22Rv1 (cell line): ENCODE measurements around the gene PHB1.

ENCODE experiments used
- H3K27ac ChIP-seq: fragments of 450-650 bp; 2 replicates; pipeline ENCODE4 v1.5.1; 2017
- ZFX ChIP-seq: fragments of 450-650 bp; IDR thresholded peaks from 2 replicates; pipeline ENCODE4 v1.6.1; 2017; ENCODE audit warnings: antibody characterized with exemption, borderline replicate concordance
- TF ChIP-seq, protein P1 (sequence below): fragments of 450-650 bp; IDR thresholded peaks from 2 replicates; pipeline ENCODE4 v1.5.1; 2017; ENCODE audit warnings: mild to moderate bottlenecking

PHB1 gene

DNA sequence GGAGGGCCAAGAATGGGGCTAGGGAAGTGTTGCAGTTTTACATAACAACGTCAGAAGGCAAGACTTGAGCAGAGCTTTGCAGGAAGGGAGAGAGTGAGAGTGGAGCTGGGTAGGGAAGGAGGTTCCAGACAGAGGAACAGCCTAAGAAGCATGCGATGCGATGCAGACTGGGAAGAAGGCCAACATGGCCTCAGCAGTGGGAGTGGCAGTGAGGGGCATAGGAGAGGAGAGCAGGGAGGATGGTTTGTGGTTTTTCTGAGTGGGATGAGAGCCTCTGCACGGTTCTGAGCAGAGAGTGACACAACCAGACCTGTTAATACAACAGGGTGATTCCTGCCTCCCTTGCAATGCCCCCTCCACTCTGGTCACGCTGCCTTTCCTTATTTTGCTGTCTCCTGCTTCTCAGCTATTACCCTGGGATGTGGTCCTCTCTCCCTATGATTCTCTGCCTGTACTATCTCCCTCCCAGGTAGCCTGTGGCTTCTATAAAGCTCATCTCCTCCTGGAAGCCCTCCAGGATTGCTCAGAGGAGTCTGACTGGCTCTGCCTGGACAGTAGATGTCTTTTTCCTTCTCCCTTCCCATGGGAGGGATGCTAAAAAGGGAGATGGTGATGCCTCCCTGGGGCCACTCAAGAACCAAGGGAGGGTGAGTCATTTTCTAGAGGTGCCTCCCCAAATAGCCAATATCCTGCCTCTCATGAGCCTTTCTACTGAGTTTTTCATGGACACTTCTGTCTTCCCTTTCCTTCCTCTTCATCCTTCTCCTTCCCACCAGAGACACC is 41.7 kb upstream of the PHB1 start:
- TF ChIP-seq, protein P1, sequence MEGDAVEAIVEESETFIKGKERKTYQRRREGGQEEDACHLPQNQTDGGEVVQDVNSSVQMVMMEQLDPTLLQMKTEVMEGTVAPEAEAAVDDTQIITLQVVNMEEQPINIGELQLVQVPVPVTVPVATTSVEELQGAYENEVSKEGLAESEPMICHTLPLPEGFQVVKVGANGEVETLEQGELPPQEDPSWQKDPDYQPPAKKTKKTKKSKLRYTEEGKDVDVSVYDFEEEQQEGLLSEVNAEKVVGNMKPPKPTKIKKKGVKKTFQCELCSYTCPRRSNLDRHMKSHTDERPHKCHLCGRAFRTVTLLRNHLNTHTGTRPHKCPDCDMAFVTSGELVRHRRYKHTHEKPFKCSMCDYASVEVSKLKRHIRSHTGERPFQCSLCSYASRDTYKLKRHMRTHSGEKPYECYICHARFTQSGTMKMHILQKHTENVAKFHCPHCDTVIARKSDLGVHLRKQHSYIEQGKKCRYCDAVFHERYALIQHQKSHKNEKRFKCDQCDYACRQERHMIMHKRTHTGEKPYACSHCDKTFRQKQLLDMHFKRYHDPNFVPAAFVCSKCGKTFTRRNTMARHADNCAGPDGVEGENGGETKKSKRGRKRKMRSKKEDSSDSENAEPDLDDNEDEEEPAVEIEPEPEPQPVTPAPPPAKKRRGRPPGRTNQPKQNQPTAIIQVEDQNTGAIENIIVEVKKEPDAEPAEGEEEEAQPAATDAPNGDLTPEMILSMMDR = no peak
- TF ChIP-seq ZFX = no peak
- H3K27ac ChIP-seq = no peak overlapping the region

DNA sequence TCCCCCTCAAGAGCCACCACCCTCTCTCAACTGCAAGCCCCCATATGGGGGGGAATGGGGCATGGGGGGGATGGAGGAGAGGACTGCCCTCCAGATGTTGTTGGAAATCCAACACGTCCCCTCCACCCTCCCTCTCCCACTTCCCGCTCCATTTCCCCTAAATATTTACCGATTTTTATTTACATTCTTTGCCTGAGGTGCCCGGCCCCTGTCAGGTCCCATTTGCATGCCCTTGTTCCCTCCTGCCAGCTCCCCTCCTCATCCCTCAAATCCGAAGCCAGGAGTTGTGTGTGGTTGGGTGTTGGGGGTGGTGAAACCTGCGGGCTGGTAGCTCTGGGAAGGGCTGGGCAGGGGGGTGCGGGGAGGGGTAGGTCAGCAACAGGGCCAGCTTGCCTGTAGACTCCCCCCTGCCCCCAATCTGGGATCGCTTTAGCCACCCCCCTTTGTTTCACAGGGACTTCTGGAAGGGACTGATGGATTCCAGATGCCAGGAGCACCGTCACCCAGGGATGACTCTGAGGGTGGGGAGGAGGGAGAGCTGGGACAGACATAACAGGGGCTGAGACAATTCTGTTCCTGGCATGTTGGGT is 40.7 kb upstream of the PHB1 start:
- no peak overlapping the region for H3K27ac ChIP-seq
- no peak for TF ChIP-seq ZFX
- TF ChIP-seq, protein P1 = no peak

DNA sequence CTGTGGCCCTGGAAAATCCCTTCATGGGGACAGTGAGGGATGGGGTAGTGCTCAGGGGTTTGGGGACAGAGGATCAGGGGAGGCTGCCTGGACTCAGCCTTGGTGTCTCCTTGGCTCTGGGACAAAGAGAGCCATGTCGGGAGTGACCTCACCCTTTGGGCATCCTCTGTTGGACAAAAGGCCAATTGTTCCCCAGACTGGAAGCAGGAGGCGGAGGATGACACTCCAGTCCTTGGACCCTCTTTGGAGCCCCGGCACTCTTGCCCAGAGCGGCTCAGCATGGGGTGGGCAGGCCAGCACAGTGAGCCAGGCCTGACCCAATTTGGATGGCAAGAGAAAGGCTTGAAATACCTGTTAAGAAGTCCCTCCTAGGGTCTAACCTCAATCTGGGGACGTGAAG is 39.4 kb upstream of the PHB1 start:
- H3K27ac ChIP-seq = no peak overlapping the region
- TF ChIP-seq, protein P1 = no peak
- TF ChIP-seq ZFX = no peak

DNA sequence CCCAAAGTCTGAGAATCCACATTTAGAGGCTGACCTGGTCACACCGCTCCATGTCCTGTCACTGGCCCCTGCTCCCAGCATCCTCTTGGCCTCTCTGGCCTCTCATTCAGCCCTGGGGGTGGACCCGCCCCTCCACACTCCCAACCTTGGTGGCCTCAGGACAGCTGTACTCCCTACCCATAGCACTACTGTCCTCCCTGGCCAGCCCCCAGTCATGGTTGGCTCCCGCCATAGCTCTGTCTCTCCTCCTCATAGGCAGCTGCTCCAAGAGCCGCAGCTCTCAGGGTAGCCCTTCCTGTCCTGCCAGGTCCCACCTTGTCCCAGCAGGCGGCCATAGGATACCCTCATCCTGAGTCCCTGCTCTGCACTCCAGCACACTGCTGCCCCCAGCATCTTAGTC is 38.0 kb upstream of the PHB1 start:
- TF ChIP-seq, protein P1 = no peak
- TF ChIP-seq ZFX = no peak
- H3K27ac ChIP-seq = no peak overlapping the region

DNA sequence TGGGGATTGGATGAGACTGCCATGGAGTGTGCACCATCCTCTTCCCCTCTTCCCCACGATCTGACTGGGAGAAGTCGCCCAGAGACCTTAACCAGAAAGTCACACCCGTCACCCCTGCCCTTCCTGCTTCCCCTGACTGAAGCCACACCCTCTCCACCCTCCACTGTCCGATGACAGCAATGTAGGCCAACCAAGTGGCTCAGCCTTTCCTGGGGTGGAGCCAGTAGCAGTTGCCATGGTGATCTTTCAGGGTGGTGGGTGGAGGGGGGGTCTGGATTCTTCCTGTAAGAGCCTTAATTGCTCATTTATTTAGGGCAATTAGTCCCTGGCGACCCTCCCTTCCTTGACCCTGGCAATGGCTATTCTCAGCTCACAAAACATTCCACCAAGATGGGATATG is 37.5 kb upstream of the PHB1 start:
- H3K27ac ChIP-seq = no peak overlapping the region
- no peak for TF ChIP-seq ZFX
- TF ChIP-seq, protein P1 = no peak

DNA sequence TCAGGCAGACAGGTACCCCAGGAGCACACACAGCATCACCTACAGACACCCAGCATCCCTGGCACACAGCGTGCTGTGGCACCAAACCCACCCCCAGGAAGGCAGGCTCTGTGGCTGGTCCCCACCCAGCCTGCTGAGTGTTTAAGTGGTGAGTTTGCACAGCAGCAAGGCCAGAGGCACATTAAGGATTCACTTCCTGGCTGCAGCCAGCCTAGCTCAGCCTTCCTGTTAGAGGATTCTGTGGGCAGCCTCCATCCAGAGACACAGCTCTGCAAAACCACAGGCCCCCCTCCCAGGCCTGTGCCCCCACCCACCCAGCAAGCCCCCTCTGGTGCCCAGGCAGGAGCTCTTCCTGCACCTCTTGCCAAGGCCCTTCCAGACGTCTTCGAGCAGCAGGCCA is 36.1 kb upstream of the PHB1 start:
- TF ChIP-seq, protein P1 = no peak
- no peak for TF ChIP-seq ZFX
- no peak overlapping the region for H3K27ac ChIP-seq

DNA sequence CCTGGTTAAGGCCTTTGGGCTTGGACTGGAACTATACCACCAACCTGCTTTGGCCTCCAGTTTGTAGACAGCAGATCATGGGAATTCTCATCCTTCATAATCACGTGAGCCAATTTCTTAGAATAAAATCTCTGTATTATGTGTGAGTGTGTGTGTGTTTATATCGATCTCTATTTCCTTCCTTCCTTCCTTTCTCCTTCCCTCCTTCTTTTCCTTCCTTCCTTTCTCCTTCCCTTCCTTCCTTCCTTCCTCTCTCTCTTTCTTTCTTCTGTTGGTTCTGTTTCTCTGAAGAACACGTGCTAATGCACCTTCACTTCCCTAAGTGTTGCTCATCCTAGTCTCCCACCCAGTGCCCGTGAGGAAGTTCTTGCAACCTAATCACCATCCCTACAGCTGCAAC is 35.5 kb upstream of the PHB1 start:
- TF ChIP-seq, protein P1 = no peak
- no peak for TF ChIP-seq ZFX
- H3K27ac ChIP-seq = no peak overlapping the region
